PFSK-1 (cell line): ENCODE measurements around the gene SNX32.

Experiments used
- FOXP2 ChIP-seq: optimal IDR thresholded peaks from 2 replicates; pipeline ENCODE3; 2011; ENCODE audit warnings: borderline replicate concordance, control low read depth, inconsistent platforms; ENCODE audit not compliant: insufficient read depth; ENCODE audit errors: extremely low read length, extremely low read depth
- POLR2AphosphoS5 ChIP-seq: IDR thresholded peaks from 2 replicates; pipeline ENCODE4 v1.6.1; 2012; ENCODE audit warnings: low read depth, mild to moderate bottlenecking, control low read depth, low read length, moderate library complexity
- REST ChIP-seq, 2 experiments: IDR thresholded peaks; 2 replicates each; pipeline versions ENCODE4 v1.6.1 to v1.8.0; 2011 to 2012; ENCODE audit warnings: low read depth in 2 of 2, low read length in 2 of 2, control low read depth in 1 of 2, inconsistent platforms in 1 of 2, mild to moderate bottlenecking in 1 of 2, moderate library complexity in 1 of 2; ENCODE audit not compliant: insufficient read depth in 1 of 2
- SIN3A ChIP-seq: IDR thresholded peaks from 2 replicates; pipeline ENCODE4 v1.6.1; 2012; ENCODE audit warnings: mild to moderate bottlenecking, low read length, moderate library complexity, borderline replicate concordance; ENCODE audit not compliant: insufficient read depth
- TAF1 ChIP-seq: IDR thresholded peaks from 2 replicates; pipeline ENCODE4 v1.6.1; 2012; ENCODE audit warnings: low read length, control low read depth, borderline replicate concordance; ENCODE audit not compliant: insufficient read depth

Gene SNX32

GRCh38 chr11:65787649-65788622 is 45.8 kb upstream of the SNX32 start:
- TF ChIP-seq SIN3A (no peak), POLR2AphosphoS5 (no peak), REST (IDR thresholded peaks at IDR 0.05; ENCODE audit: insufficient read depth in 1 of 2, low read depth in 2 of 2, low read length in 2 of 2) (no peak)

GRCh38 chr11:65788821-65789220 is 44.9 kb upstream of the SNX32 start:
- TF ChIP-seq FOXP2 (no peak), TAF1 (no peak), POLR2AphosphoS5 (no peak), SIN3A (no peak), REST (IDR thresholded peaks at IDR 0.05; ENCODE audit: insufficient read depth in 1 of 2, low read depth in 2 of 2, low read length in 2 of 2) (no peak)

GRCh38 chr11:65789230-65790103 is 44.3 kb upstream of the SNX32 start:
- TF ChIP-seq SIN3A (no peak), POLR2AphosphoS5 (no peak), REST (IDR thresholded peaks at IDR 0.05; ENCODE audit: insufficient read depth in 1 of 2, low read depth in 2 of 2, low read length in 2 of 2) (no peak), FOXP2 (no peak), TAF1 (no peak)

GRCh38 chr11:65790104-65790901 is 43.5 kb upstream of the SNX32 start:
- TF ChIP-seq POLR2AphosphoS5 (no peak), FOXP2 (no peak), TAF1 (no peak), REST (IDR thresholded peaks at IDR 0.05; ENCODE audit: insufficient read depth in 1 of 2, low read depth in 2 of 2, low read length in 2 of 2) (no peak), SIN3A (no peak)
